Loucy (cell line): ENCODE results near the gene TXNDC12.

Experiments used
- CTCF ChIP-seq: fragments of 200-600 bp; sonication (generic); conservative IDR thresholded peaks from 2 replicates; pipeline ENCODE4 v1.5.1; 2014; ENCODE audit warnings: mild to moderate bottlenecking, antibody characterized with exemption, low read length
- EZH2phosphoT487 ChIP-seq: fragments of 200-600 bp; IDR thresholded peaks from 2 replicates; pipeline ENCODE4 v1.6.1; 2018; ENCODE audit warnings: antibody characterized with exemption, mild to moderate bottlenecking, moderate library complexity, borderline replicate concordance

- TF ChIP-seq CTCF (no peak), EZH2phosphoT487 (no peak)
These were observed 22.2 kb downstream of the TXNDC12 start for GRCh38 chr1:52032785-52033131.
